CD4-positive, alpha-beta T cell treated with Interleukin-12 subunit alpha and Interleukin-12 subunit beta, for 1 hour (primary cell): ENCODE measurements around the gene LBHD1.
A peak's percentile ranks its signal among the peaks of the same experiment; 100 is the strongest.
"Not testable (repeated sequence)": the region's sequence is repeated elsewhere in the genome, so short reads cannot be mapped to it uniquely, and the experiment has no call there.

Source experiments
- DNase-seq: peaks from one replicate; pipeline ENCODE4 v3.0.0-alpha.2; 2020

The LBHD1 gene

GRCh38 chr11:62689421-62690183 is 17.5 kb upstream of the LBHD1 start, which contains the start of gene LRRN4CL:
TSS of gene LRRN4CL (minus strand) at chr11:62689530. CDS start at chr11:62688508, 1,022 bp downstream.
- no peak for DNase-seq

GRCh38 chr11:62688491-62688890 is 16.4 kb upstream of the LBHD1 start:
- DNase-seq, result no peak

- no peak for DNase-seq
Measured at GRCh38 chr11:62687508-62688396, 15.7 kb upstream of the LBHD1 start.

GRCh38 chr11:62682518-62682917 is 10.5 kb upstream of the LBHD1 start:
- DNase-seq, result no peak

- DNase-seq, result peak; percentile 58
Measured at GRCh38 chr11:62680825-62681240, 8.8 kb upstream of the LBHD1 start.

GRCh38 chr11:62678770-62679696 is 7.0 kb upstream of the LBHD1 start, which contains the start of gene UBXN1:
TSS of gene UBXN1 (minus strand) at chr11:62679073. CDS start at chr11:62678923, 150 bp downstream.
- DNase-seq, result peak; percentile 88

GRCh38 chr11:62678433-62678769 is 6.3 kb upstream of the LBHD1 start:
- DNase-seq, result no peak

GRCh38 chr11:62677714-62678113 is 5.6 kb upstream of the LBHD1 start:
- no peak for DNase-seq

GRCh38 chr11:62677156-62677555 is 5.1 kb upstream of the LBHD1 start:
- no peak for DNase-seq

GRCh38 chr11:62676698-62677097 is 4.6 kb upstream of the LBHD1 start:
- DNase-seq, result no peak

GRCh38 chr11:62675415-62675814 is 3.3 kb upstream of the LBHD1 start:
- DNase-seq, result not testable (repeated sequence)

- DNase-seq, result no peak
Measured at GRCh38 chr11:62673196-62673525, 1.1 kb upstream of the LBHD1 start.

- no peak for DNase-seq
Measured at GRCh38 chr11:62671236-62671607, 845 bp downstream of the LBHD1 start.

GRCh38 chr11:62669420-62670161 is 2.5 kb downstream of the LBHD1 start:
- DNase-seq, result no peak

GRCh38 chr11:62667460-62667859 is 4.6 kb downstream of the LBHD1 start:
- DNase-seq, result no peak

- DNase-seq, result no peak
Measured at GRCh38 chr11:62666259-62666926, 5.7 kb downstream of the LBHD1 start.

- peak; percentile 70 for DNase-seq
Measured at GRCh38 chr11:62665599-62666258, 6.3 kb downstream of the LBHD1 start.

- DNase-seq, result peak; percentile 96
Measured at GRCh38 chr11:62665075-62665598, 6.9 kb downstream of the LBHD1 start, which contains the start of the genes C11orf98 and CSKMT. TSS of gene C11orf98 (minus strand) at chr11:62665210. CDS start at chr11:62665169, 41 bp downstream. TSS of gene CSKMT (plus strand) at chr11:62665312. CDS start at chr11:62665880, 568 bp downstream.

GRCh38 chr11:62664405-62665074 is 7.5 kb downstream of the LBHD1 start:
- peak; percentile 63 for DNase-seq
